Measurements from ENCODE around the gene MYO7A. TPM values are rescaled to one million over a fixed set of nuclear protein-coding genes. Genes with fewer than 3 reads are reported as not detected.

The MYO7A gene
- total and polyA plus RNA-seq, 2 donors (not counting 3 experiments of a cell fraction or from before 2014, with no cell fraction given): 1.3 to 3.6 TPM

DNA sequence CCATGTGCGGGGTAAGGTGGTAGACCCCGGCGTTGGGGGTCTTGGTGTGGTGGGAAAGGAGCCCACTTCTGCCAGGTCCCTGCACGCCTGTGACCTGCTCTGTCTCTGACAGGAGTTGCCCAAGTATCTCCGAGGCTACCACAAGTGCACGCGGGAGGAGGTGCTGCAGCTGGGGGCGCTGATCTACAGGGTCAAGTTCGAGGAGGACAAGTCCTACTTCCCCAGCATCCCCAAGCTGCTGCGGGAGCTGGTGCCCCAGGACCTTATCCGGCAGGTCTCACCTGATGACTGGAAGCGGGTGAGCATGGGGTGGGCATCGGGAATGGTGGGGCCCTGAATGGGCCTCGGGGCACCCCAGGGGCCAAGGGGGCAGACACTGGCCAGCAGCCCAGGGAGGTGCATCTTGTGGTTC is 83.0 kb downstream of the MYO7A start:
- no peak overlapping the region for H3K4me2 ChIP-seq (ENCODE audit: insufficient read depth, low read length)
- H3K4me1 ChIP-seq (ENCODE audit: control insufficient read depth, extremely low read depth, insufficient read depth, low read length): no peaks in the 10 kb centered on the region
- H3K9ac ChIP-seq (replicated peaks; ENCODE audit: extremely low read depth, insufficient read depth, low read length): no peak overlapping the region
- DNase-seq (ENCODE audit: low read depth, low spot score) (no peak), FAIRE-seq (no peak)
- ChIA-PET CTCF (interaction anchor here (0.9 to 1.5 kb wide), 4 partner anchors 16 to 337 kb away, joined by 3 to 8 read pairs (median 4); no protein-coding TSS in a partner anchor), POLR2A (no interaction called here)
- H3K27ac ChIP-seq (ENCODE audit: insufficient read depth, low read depth, low read length): no peak overlapping the region
- H3K9me3 ChIP-seq (replicated peaks; ENCODE audit: control insufficient read depth, insufficient read depth, low read length): no peaks in the 10 kb centered on the region
- no peak overlapping the region for H3K4me3 ChIP-seq (replicated peaks in 1 of 3; ENCODE audit: insufficient read depth in 1 of 3, low read depth in 1 of 3, low read length in 3 of 3)
- H2AFZ ChIP-seq (ENCODE audit: low read depth, low read length): no peak overlapping the region
- no peaks in the 10 kb centered on the region for H3K27me3 ChIP-seq (ENCODE audit: control insufficient read depth in 2 of 2, insufficient read depth in 2 of 2, low read length in 2 of 2)
- TF ChIP-seq, protein P1, sequence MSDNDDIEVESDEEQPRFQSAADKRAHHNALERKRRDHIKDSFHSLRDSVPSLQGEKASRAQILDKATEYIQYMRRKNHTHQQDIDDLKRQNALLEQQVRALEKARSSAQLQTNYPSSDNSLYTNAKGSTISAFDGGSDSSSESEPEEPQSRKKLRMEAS (IDR thresholded peaks at IDR 0.05; ENCODE audit: insufficient read depth, insufficient read length): no peak
- TF ChIP-seq EZH2 (IDR thresholded peaks at IDR 0.05; ENCODE audit: borderline replicate concordance, low read depth, low read length, severe bottlenecking): no peak
- H3K79me2 ChIP-seq (ENCODE audit: control insufficient read depth, insufficient read depth, low read length): no peaks in the 10 kb centered on the region
- no peaks in the 10 kb centered on the region for H3K9me1 ChIP-seq (replicated peaks; ENCODE audit: control insufficient read depth, extremely low read depth, insufficient read depth, low read length)
- dilution Hi-C loops (cut with MboI; ENCODE audit: extremely low pct_ligation_motif_present, low sequenced_read_pairs) (no loop called here), intact Hi-C loops (cut with micrococcal nuclease) (no loop called here)
- H4K20me1 ChIP-seq (replicated peaks; ENCODE audit: control insufficient read depth, extremely low read depth, insufficient read depth, low read length): no peaks in the 10 kb centered on the region
- no peaks in the 10 kb centered on the region for H3K36me3 ChIP-seq (ENCODE audit: control insufficient read depth in 2 of 2, extremely low read depth in 1 of 2, insufficient read depth in 2 of 2, low read length in 2 of 2)
- BruUV-seq (replicated peaks): no TSS peak

DNA sequence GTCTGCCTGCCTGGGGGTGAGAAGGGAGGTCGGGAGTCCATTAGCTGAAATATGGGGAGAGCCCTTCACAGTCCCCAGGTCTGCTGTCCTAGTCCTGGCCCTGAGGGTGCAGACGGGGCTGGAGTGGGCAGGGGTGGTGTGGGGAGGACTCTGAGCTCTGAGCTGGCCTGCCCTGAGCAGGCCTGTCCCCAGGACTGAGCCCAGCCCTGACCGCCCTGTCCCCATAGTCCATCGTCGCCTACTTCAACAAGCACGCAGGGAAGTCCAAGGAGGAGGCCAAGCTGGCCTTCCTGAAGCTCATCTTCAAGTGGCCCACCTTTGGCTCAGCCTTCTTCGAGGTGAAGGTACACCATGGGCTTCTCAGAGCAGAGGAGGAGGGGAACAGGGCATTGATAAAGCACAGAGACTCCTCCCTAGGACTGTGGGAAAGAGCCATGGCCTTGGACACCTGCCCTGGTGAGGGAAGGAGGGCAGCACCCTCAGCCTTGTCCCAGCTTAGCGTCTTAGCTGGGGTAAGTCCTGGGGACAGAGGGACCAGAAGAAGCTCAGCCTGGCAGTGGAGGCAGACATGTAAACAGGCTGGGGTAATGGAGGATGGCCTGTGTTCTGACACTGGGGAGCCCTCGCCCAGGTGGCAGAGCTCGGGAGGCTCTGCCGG is 83.7 kb downstream of the MYO7A start:
- Histone ChIP-seq H3K36me3 (ENCODE audit: control insufficient read depth in 2 of 2, extremely low read depth in 1 of 2, insufficient read depth in 2 of 2, low read length in 2 of 2) (no peaks in the 10 kb centered on the region), H3K4me1 (ENCODE audit: control insufficient read depth, extremely low read depth, insufficient read depth, low read length) (no peaks in the 10 kb centered on the region), H3K9me3 (replicated peaks; ENCODE audit: control insufficient read depth, insufficient read depth, low read length) (no peaks in the 10 kb centered on the region), H2AFZ (ENCODE audit: low read depth, low read length) (no peak overlapping the region), H3K9me1 (replicated peaks; ENCODE audit: control insufficient read depth, extremely low read depth, insufficient read depth, low read length) (no peaks in the 10 kb centered on the region), H3K4me2 (ENCODE audit: insufficient read depth, low read length) (no peak overlapping the region), H3K4me3 (replicated peaks in 1 of 3; ENCODE audit: insufficient read depth in 1 of 3, low read depth in 1 of 3, low read length in 3 of 3) (no peak overlapping the region), H3K27me3 (ENCODE audit: control insufficient read depth in 2 of 2, insufficient read depth in 2 of 2, low read length in 2 of 2) (peaks cover 0 to under 1% of the 10 kb centered on the region in 2 experiments), H3K27ac (ENCODE audit: insufficient read depth, low read depth, low read length) (no peak overlapping the region), H3K9ac (replicated peaks; ENCODE audit: extremely low read depth, insufficient read depth, low read length) (no peak overlapping the region), H3K79me2 (ENCODE audit: control insufficient read depth, insufficient read depth, low read length) (no peaks in the 10 kb centered on the region), H4K20me1 (replicated peaks; ENCODE audit: control insufficient read depth, extremely low read depth, insufficient read depth, low read length) (no peaks in the 10 kb centered on the region)
- dilution Hi-C loops (cut with MboI; ENCODE audit: extremely low pct_ligation_motif_present, low sequenced_read_pairs): no loop called here
- BruUV-seq (replicated peaks): no TSS peak
- DNase-seq (ENCODE audit: low read depth, low spot score) (no peak), FAIRE-seq (no peak)
- intact Hi-C loops (cut with micrococcal nuclease): no loop called here
- CTCF ChIA-PET: interaction anchor here (0.9 to 1.5 kb wide), 3 partner anchors 16 to 336 kb away, joined by 3 to 8 read pairs (median 3); no protein-coding TSS in a partner anchor
- no peak for TF ChIP-seq EZH2 (IDR thresholded peaks at IDR 0.05; ENCODE audit: borderline replicate concordance, low read depth, low read length, severe bottlenecking)
- TF ChIP-seq POLR2A (IDR thresholded peaks at IDR 0.05; ENCODE audit: low read depth, low read length): no peak
- TF ChIP-seq, protein P1 (IDR thresholded peaks at IDR 0.05; ENCODE audit: insufficient read depth, insufficient read length): no peak
- TF ChIP-seq GATA2 (IDR thresholded peaks at IDR 0.05; ENCODE audit: insufficient read depth, insufficient read length, low read depth, low read length): no peak
- no peak for TF ChIP-seq FOS (IDR thresholded peaks at IDR 0.05; ENCODE audit: borderline replicate concordance, insufficient read depth, low read length)
- TF ChIP-seq JUN (IDR thresholded peaks at IDR 0.05; ENCODE audit: borderline replicate concordance, insufficient read depth, insufficient read length, low read depth): no peak
- TF ChIP-seq MYC (IDR thresholded peaks at IDR 0.05; ENCODE audit: low read depth, low read length): no peak
- no peak for TF ChIP-seq POLR2AphosphoS5 (IDR thresholded peaks at IDR 0.05; ENCODE audit: insufficient read depth, low read depth, low read length)
- TF ChIP-seq, protein P2, sequence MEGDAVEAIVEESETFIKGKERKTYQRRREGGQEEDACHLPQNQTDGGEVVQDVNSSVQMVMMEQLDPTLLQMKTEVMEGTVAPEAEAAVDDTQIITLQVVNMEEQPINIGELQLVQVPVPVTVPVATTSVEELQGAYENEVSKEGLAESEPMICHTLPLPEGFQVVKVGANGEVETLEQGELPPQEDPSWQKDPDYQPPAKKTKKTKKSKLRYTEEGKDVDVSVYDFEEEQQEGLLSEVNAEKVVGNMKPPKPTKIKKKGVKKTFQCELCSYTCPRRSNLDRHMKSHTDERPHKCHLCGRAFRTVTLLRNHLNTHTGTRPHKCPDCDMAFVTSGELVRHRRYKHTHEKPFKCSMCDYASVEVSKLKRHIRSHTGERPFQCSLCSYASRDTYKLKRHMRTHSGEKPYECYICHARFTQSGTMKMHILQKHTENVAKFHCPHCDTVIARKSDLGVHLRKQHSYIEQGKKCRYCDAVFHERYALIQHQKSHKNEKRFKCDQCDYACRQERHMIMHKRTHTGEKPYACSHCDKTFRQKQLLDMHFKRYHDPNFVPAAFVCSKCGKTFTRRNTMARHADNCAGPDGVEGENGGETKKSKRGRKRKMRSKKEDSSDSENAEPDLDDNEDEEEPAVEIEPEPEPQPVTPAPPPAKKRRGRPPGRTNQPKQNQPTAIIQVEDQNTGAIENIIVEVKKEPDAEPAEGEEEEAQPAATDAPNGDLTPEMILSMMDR (IDR thresholded peaks at IDR 0.05; ENCODE audit: extremely low read depth in 1 of 2, insufficient read depth in 1 of 2, low read depth in 1 of 2, low read length in 2 of 2): no peak
- POLR2A ChIA-PET: no interaction called here

All from endothelial cell of umbilical vein (primary cell).